WTC11 (cell line): Measurements from ENCODE around the gene ELAVL1.

Experiments used
- CTCF ChIP-seq: fragments of 200-600 bp; IDR thresholded peaks from 2 replicates; pipeline ENCODE4 v1.8.0; 2022; ENCODE audit warnings: antibody characterized with exemption
- E2F1 ChIP-seq: sonication (generic); formaldehyde crosslinking; IDR thresholded peaks from 2 replicates; pipeline ENCODE4 v1.8.0; 2022; ENCODE audit warnings: mild to moderate bottlenecking, missing genetic modification reagents
- JUN ChIP-seq: sonication (generic); formaldehyde crosslinking; IDR thresholded peaks from 2 replicates; pipeline ENCODE4 v1.8.0; 2023; ENCODE audit warnings: mild to moderate bottlenecking, missing genetic modification reagents
- KAT7 ChIP-seq: sonication (generic); formaldehyde crosslinking; IDR thresholded peaks from 2 replicates; pipeline ENCODE4 v1.8.1; 2023; ENCODE audit warnings: missing genetic modification reagents, mild to moderate bottlenecking, borderline replicate concordance
- NR1H2 ChIP-seq: sonication (generic); formaldehyde crosslinking; IDR thresholded peaks from 2 replicates; pipeline ENCODE4 v1.9.0; 2021; ENCODE audit warnings: mild to moderate bottlenecking, moderate library complexity, missing genetic modification reagents
- PRDM15 ChIP-seq: sonication (generic); formaldehyde crosslinking; IDR thresholded peaks from 2 replicates; pipeline ENCODE4 v1.8.0; 2022; ENCODE audit warnings: missing genetic modification reagents
- RELA ChIP-seq: sonication (generic); formaldehyde crosslinking; IDR thresholded peaks from 2 replicates; pipeline ENCODE4 v1.8.1; 2022; ENCODE audit warnings: missing genetic modification reagents, mild to moderate bottlenecking, borderline replicate concordance
- RORB ChIP-seq: fragments of 250-450 bp; sonication (Bioruptor Pico); IDR thresholded peaks from 2 replicates; pipeline ENCODE4 v1.9.0; 2021; ENCODE audit warnings: mild to moderate bottlenecking
- USF2 ChIP-seq: sonication (generic); formaldehyde crosslinking; IDR thresholded peaks from 2 replicates; pipeline ENCODE4 v1.8.1; 2023; ENCODE audit warnings: mild to moderate bottlenecking, missing genetic modification reagents, moderate library complexity
- ZNF263 ChIP-seq: sonication (generic); formaldehyde crosslinking; IDR thresholded peaks from 2 replicates; pipeline ENCODE4 v1.8.1; 2022; ENCODE audit warnings: low read depth, mild to moderate bottlenecking, moderate library complexity, missing genetic modification reagents
- TF ChIP-seq, protein P1 (sequence below): sonication (generic); formaldehyde crosslinking; IDR thresholded peaks from 2 replicates; pipeline ENCODE4 v1.8.0; 2023; ENCODE audit warnings: missing genetic modification reagents
- TF ChIP-seq, protein P2 (sequence below): fragments of 250-450 bp; sonication (Bioruptor Pico); IDR thresholded peaks from 2 replicates; pipeline ENCODE4 v1.9.0; 2021; ENCODE audit warnings: mild to moderate bottlenecking

DNA sequence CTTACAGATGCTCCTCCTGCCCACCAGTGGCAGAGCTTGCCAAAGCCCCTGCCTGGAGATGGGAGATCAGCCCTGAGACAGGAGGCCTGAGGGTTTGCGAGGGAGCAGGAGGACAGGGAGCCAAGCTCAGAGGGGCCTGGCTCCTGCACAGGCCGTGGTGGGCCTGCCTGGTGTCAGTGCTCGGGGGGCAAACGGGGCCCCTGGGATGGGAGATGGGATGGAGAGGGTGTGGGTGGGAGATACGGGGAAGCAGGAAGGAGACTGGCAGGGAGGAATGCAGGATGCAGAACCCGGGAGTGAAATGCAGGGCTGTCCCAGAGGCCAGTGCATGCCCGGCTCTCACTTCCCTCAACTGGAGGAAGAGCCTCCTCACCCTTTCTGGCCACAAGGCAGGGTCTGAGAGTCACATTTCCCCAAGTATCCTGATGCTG, 19.9 kb downstream of the ELAVL1 start:
- TF ChIP-seq, protein P1, sequence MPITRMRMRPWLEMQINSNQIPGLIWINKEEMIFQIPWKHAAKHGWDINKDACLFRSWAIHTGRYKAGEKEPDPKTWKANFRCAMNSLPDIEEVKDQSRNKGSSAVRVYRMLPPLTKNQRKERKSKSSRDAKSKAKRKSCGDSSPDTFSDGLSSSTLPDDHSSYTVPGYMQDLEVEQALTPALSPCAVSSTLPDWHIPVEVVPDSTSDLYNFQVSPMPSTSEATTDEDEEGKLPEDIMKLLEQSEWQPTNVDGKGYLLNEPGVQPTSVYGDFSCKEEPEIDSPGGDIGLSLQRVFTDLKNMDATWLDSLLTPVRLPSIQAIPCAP (CRISPR knock-in tag), result no peak
- no peak for TF ChIP-seq CTCF
- TF ChIP-seq RELA (CRISPR knock-in tag), result no peak
- TF ChIP-seq USF2 (CRISPR knock-in tag), result no peak
- TF ChIP-seq PRDM15, result no peak
- TF ChIP-seq KAT7 (CRISPR knock-in tag), result no peak
- TF ChIP-seq RORB (CRISPR knock-in tag), result no peak
- TF ChIP-seq ZNF263 (CRISPR knock-in tag), result no peak
- TF ChIP-seq JUN, result no peak
- no peak for TF ChIP-seq NR1H2 (CRISPR knock-in tag)
- TF ChIP-seq E2F1 (CRISPR knock-in tag), result no peak
- TF ChIP-seq, protein P2, sequence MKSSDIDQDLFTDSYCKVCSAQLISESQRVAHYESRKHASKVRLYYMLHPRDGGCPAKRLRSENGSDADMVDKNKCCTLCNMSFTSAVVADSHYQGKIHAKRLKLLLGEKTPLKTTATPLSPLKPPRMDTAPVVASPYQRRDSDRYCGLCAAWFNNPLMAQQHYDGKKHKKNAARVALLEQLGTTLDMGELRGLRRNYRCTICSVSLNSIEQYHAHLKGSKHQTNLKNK, result no peak
